Esophagus squamous epithelium (tissue), 4 donors: Measurements from ENCODE around the gene ZSWIM8.

Experiments used
- CTCF ChIP-seq, 6 experiments: fragments of 450-650 bp in 4 of 6; fragments of 200-600 bp in 2 of 6; sonication (generic) in 2 of 6; IDR thresholded peaks; one replicate each; pipeline ENCODE4 v1.5.1; 2016 to 2019; ENCODE audit warnings: antibody characterized with exemption in 6 of 6, mild to moderate bottlenecking in 4 of 6, moderate library complexity in 4 of 6
- POLR2A ChIP-seq, 4 donors: fragments of 450-650 bp; IDR thresholded peaks; one replicate each; pipeline ENCODE4 v1.6.1; 2017; ENCODE audit warnings: antibody characterized with exemption in 4 of 4, mild to moderate bottlenecking in 4 of 4, moderate library complexity in 3 of 4

DNA sequence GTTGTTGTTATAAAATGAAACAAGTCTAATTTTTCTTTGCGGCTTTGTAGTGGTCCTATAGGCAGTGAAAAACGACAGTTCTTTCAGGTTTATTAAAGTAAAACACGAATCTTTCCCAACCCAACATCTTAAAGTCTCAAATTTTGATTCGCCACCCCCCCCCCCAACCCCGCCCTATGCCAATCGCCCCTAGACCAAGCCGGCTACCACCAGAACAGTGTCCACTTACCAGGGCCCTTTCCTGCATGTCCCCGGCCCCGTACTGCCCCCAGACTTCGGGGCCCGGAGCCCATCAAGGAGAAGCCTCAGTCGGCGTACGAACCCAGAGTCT is 3.9 kb upstream of the ZSWIM8 start:
- no peak for TF ChIP-seq CTCF (IDR thresholded peaks at IDR 0.05)
- TF ChIP-seq POLR2A (IDR thresholded peaks at IDR 0.05), result no peak
